NB4 (cell line): Measurements from ENCODE around the gene CCSER1.
"Not testable (repeated sequence)": the region's sequence is repeated elsewhere in the genome, so short reads cannot be mapped to it uniquely, and the experiment has no call there.

Experiments
- DNase-seq: peaks from one replicate; pipeline ENCODE4 v3.0.0; 2010; ENCODE audit warnings: low read depth
- H3K4me3 ChIP-seq: one replicate; pipeline ENCODE4 v1.5.1; 2011; ENCODE audit warnings: mild to moderate bottlenecking, low read depth, low read length, moderate library complexity
- CTCF ChIP-seq: IDR thresholded peaks from one replicate; pipeline ENCODE4 v1.5.1; 2012; ENCODE audit warnings: low read depth, low read length
- MAX ChIP-seq: IDR thresholded peaks from 2 replicates; pipeline ENCODE4 v1.6.1; 2011; ENCODE audit warnings: low read depth, low read length
- MYC ChIP-seq: IDR thresholded peaks from 2 replicates; pipeline ENCODE4 v1.6.1; 2011; ENCODE audit warnings: low read depth, low read length
- POLR2A ChIP-seq: IDR thresholded peaks from 2 replicates; pipeline ENCODE4 v1.6.1; 2011; ENCODE audit warnings: mild to moderate bottlenecking; ENCODE audit not compliant: insufficient read length; ENCODE audit errors: extremely low read depth

Gene CCSER1

DNA sequence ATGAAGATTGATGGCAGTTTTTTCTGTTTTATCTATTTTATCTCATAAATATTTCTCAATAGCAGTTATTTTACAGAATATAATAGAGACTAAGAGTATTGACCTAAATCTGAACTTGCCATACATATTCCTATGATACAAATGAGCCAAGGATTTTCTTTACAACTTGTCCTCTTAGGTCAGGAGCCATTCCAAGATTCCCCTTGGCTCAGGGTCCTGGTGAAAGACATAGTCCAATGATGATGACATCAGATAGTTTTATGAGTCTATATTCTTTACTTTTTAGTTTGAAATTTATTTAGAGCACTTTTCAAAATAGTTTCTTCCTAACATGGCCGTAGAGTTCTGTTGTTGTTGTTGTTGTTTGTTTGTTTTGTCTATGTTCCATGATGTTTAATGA lies 1307.4 kb downstream of the CCSER1 start:
- no peak for DNase-seq
- TF ChIP-seq POLR2A: no peak
- TF ChIP-seq MAX: no peak
- TF ChIP-seq CTCF: no peak
- TF ChIP-seq MYC: no peak
- H3K4me3 ChIP-seq: no peak overlapping the region

- no peak for TF ChIP-seq POLR2A
- TF ChIP-seq MAX: no peak
- TF ChIP-seq CTCF: no peak
- no peak for TF ChIP-seq MYC
- H3K4me3 ChIP-seq: no peak overlapping the region
- no peak for DNase-seq
These were observed 1309.4 kb downstream of the CCSER1 start for GRCh38 chr4:91436556-91436955.

DNA sequence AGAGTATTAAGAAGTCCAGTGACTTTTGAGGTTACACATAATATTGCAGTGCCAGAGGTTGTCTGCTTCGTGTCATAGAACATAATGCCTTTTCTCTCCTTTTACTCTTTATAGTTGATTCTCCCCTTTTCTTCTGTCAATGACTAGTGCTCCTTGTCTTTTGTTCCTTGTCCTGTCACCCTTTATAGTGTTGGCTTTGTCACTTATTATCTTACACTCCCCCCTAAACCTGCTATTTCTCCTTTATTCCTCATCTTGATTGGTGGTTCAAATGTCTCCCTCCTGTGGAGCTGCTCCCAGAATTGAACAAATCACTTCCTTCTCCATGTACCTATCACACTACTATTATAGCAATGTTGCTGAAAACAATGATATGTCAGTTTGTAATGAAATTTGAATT lies 1320.0 kb downstream of the CCSER1 start:
- no peak for DNase-seq
- TF ChIP-seq MAX (no peak), CTCF (no peak), POLR2A (no peak), MYC (no peak)
- H3K4me3 ChIP-seq: no peak overlapping the region

DNA sequence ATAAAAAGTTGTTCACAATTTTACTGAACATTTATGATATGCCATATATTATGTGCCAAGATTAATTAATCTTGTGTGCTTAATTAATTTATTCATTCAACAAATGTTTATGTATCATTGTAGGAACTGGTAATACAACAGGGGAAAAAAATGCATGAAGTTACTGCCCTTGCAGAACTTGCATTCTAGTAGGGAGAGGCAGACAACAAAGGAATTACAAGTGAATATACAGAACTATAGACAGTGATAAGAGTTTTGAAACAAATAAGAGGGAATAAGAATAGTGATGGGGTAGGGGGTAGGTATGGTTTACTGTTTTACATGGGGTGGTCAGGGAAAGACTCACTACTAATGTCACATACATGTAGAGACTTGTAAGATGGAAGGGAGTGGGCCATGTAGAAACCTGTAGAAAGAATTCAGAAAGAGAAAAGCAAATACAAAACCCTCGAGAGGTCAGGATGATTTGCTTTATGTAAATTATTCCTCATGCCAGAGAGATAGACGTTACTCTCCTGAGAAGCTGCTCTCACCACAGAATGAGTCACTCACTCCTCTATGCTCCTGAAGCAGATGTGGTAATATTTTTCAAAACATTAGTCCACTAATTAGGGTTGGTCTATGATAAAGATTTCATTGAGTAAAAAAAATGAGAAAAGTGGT lies 1321.6 kb downstream of the CCSER1 start:
- DNase-seq: peak; percentile 60
- TF ChIP-seq MAX (no peak), CTCF (no peak), MYC (no peak), POLR2A (no peak)
- no peak overlapping the region for H3K4me3 ChIP-seq

DNA sequence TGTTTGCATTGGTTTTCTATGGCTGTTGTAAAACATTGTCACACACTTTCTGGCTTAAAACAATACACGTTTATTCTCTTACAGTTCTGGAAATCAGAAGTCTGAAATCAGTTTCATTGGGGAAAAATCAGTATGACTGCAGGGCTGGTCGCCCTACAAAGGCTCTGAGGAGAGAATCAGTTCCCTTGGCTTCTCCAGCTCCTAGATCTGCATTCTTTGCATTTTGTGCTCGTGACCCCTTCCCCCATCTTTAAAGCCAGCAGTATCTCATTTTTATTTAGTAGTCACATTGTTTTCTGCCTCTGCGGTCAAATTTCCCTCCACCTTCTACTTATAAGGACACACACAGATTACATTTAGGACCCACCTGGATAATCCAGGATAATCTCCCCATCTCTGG lies 1326.9 kb downstream of the CCSER1 start:
- DNase-seq: no peak
- no peak for TF ChIP-seq MAX
- TF ChIP-seq MYC: no peak
- no peak for TF ChIP-seq CTCF
- no peak for TF ChIP-seq POLR2A
- H3K4me3 ChIP-seq: no peak overlapping the region

- DNase-seq, H3K4me3 ChIP-seq: not testable (repeated sequence)
These were observed 1335.4 kb downstream of the CCSER1 start for GRCh38 chr4:91462566-91462965.
